Neural progenitor cell (in vitro differentiated cells): ENCODE measurements around the gene PCSK1N. TPM values are rescaled to one million over a fixed set of nuclear protein-coding genes. Genes with fewer than 3 reads are reported as not detected.
A peak's percentile ranks its signal among the peaks of the same experiment; 100 is the strongest.

ENCODE experiments used
- DNase-seq: peaks from one replicate; pipeline ENCODE4 v3.0.0-alpha.2; 2016; ENCODE audit warnings: low spot score
- H2AFZ ChIP-seq: fragments of 200-600 bp; sonication (generic); replicated peaks from 2 replicates; pipeline ENCODE4 v1.6.1; 2016; ENCODE audit warnings: antibody characterized with exemption
- H3F3A ChIP-seq: fragments of 200-600 bp; sonication (generic); 2 replicates; pipeline ENCODE4 v1.6.1; 2016; ENCODE audit warnings: antibody characterized with exemption, low read depth
- H3K27ac ChIP-seq: fragments of 200-600 bp; sonication (generic); 2 replicates; pipeline ENCODE4 v1.5.1; 2016; ENCODE audit warnings: mild to moderate bottlenecking
- H3K27me3 ChIP-seq: fragments of 200-600 bp; sonication (generic); 2 replicates; pipeline ENCODE4 v1.6.1; 2016; ENCODE audit warnings: mild to moderate bottlenecking, moderate library complexity
- H3K36me3 ChIP-seq: fragments of 200-600 bp; sonication (generic); 2 replicates; pipeline ENCODE4 v1.5.1; 2016
- H3K4me1 ChIP-seq: fragments of 200-600 bp; sonication (generic); 2 replicates; pipeline ENCODE4 v1.6.1; 2016; ENCODE audit warnings: mixed run types
- H3K4me2 ChIP-seq: fragments of 200-600 bp; sonication (generic); 2 replicates; pipeline ENCODE4 v1.6.1; 2016
- H3K4me3 ChIP-seq: fragments of 200-600 bp; sonication (generic); 2 replicates; pipeline ENCODE4 v1.5.1; 2016
- H3K79me2 ChIP-seq: fragments of 200-600 bp; sonication (generic); 2 replicates; pipeline ENCODE4 v1.6.1; 2016; ENCODE audit warnings: low read depth
- H3K9ac ChIP-seq: fragments of 200-600 bp; sonication (generic); 2 replicates; pipeline ENCODE4 v1.6.1; 2016
- H3K9me3 ChIP-seq: fragments of 200-600 bp; sonication (generic); 2 replicates; pipeline ENCODE4 v1.5.1; 2016; ENCODE audit warnings: low read depth
- H4K20me1 ChIP-seq: fragments of 200-600 bp; sonication (generic); 2 replicates; pipeline ENCODE4 v1.6.1; 2016; ENCODE audit warnings: low read depth
- H3K27ac Mint-ChIP-seq: 3 replicates; pipeline ENCODE4 v1.8.0; 2021; ENCODE audit warnings: mixed read lengths
- H3K27me3 Mint-ChIP-seq: 2 replicates; pipeline ENCODE4 v1.8.0; 2022; ENCODE audit warnings: low read depth, mild to moderate bottlenecking, inconsistent platforms, moderate library complexity, mixed read lengths; ENCODE audit not compliant: insufficient read depth
- H3K36me3 Mint-ChIP-seq: 3 replicates; pipeline ENCODE4 v1.8.0; 2021; ENCODE audit warnings: mixed read lengths
- H3K4me1 Mint-ChIP-seq: 3 replicates; pipeline ENCODE4 v1.8.0; 2021; ENCODE audit warnings: mixed read lengths
- H3K4me3 Mint-ChIP-seq: 3 replicates; pipeline ENCODE4 v1.8.0; 2021; ENCODE audit warnings: mild to moderate bottlenecking, moderate library complexity, mixed read lengths
- H3K9me3 Mint-ChIP-seq: 3 replicates; pipeline ENCODE4 v1.8.0; 2020; ENCODE audit warnings: mixed read lengths
- EZH2 ChIP-seq: fragments of 200-600 bp; sonication (generic); IDR thresholded peaks from 2 replicates; pipeline ENCODE4 v1.6.1; 2017; ENCODE audit warnings: antibody characterized with exemption, mild to moderate bottlenecking, moderate library complexity
- EZH2phosphoT487 ChIP-seq: fragments of 200-600 bp; sonication (generic); IDR thresholded peaks from 2 replicates; pipeline ENCODE4 v1.6.1; 2017; ENCODE audit warnings: antibody characterized with exemption
- total RNA-seq: library from RNA; depleted of rRNA; stranded (reverse); fragments of >200 nt; gene quantifications from 2 replicates; pipeline ENCODE4 v1.2.3, GENCODE V29; 2015; ENCODE audit warnings: low replicate concordance
- TF ChIP-seq, protein P1 (sequence below): fragments of 200-600 bp; sonication (generic); IDR thresholded peaks from 2 replicates; pipeline ENCODE4 v1.5.1; 2017; ENCODE audit warnings: antibody characterized with exemption, mild to moderate bottlenecking

The PCSK1N gene
- total RNA-seq, 1 donor from 2014 or later = not detected

DNA sequence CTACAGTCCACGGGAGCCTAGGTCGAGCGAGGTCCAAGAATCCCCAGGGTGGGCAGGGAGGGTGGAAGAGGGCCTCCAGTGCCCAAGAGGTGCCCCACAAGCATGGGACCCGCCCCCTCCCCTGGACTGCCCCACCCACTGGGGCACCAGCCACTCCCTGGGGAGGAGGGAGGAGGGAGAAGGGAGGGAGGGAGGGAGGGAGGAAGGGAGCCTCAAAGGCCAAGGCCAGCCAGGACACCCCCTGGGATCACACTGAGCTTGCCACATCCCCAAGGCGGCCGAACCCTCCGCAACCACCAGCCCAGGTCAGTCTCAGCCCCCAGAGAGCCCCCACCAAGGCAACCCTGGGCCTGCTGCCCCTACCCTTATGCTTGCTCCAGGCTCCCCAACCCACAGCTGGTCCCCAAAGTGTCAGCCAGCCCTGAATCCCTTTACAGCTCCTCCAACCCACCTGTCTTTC, 49.0 kb downstream of the PCSK1N start, which contains the start of gene GATA1:
Gene GATA1, plus strand, starts transcription at position 250 of the 460 bp plus-strand sequence. CDS start 4,520 bp downstream, outside the sequence.
- Mint-ChIP-seq H3K27ac (peak within 1 kb of the TSS; percentile 5), H3K9me3 (peaks cover 12% of the 10 kb centered on the region), H3K36me3 (no peaks in the 10 kb centered on the region), H3K27me3 (peaks cover 6% of the 10 kb centered on the region), H3K4me3 (no peak within 1 kb of the TSS), H3K4me1 (no peaks in the 10 kb centered on the region)
- TF ChIP-seq, protein P1, sequence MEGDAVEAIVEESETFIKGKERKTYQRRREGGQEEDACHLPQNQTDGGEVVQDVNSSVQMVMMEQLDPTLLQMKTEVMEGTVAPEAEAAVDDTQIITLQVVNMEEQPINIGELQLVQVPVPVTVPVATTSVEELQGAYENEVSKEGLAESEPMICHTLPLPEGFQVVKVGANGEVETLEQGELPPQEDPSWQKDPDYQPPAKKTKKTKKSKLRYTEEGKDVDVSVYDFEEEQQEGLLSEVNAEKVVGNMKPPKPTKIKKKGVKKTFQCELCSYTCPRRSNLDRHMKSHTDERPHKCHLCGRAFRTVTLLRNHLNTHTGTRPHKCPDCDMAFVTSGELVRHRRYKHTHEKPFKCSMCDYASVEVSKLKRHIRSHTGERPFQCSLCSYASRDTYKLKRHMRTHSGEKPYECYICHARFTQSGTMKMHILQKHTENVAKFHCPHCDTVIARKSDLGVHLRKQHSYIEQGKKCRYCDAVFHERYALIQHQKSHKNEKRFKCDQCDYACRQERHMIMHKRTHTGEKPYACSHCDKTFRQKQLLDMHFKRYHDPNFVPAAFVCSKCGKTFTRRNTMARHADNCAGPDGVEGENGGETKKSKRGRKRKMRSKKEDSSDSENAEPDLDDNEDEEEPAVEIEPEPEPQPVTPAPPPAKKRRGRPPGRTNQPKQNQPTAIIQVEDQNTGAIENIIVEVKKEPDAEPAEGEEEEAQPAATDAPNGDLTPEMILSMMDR = no peak
- TF ChIP-seq EZH2 (no peak), EZH2phosphoT487 (no peak)
- no peaks in the 10 kb centered on the region for H3K36me3 ChIP-seq
- no peak within 1 kb of the TSS for H3K9ac ChIP-seq
- no peak within 1 kb of the TSS for H3K4me2 ChIP-seq
- no peak for DNase-seq
- no peaks in the 10 kb centered on the region for H3K79me2 ChIP-seq
- H3K27me3 ChIP-seq = no peaks in the 10 kb centered on the region
- H4K20me1 ChIP-seq = no peaks in the 10 kb centered on the region
- no peaks in the 10 kb centered on the region for H3K9me3 ChIP-seq
- no peak within 1 kb of the TSS for H3K27ac ChIP-seq
- H3K4me3 ChIP-seq = no peak within 1 kb of the TSS
- H2AFZ ChIP-seq = no peak within 1 kb of the TSS
- no peaks in the 10 kb centered on the region for H3K4me1 ChIP-seq
- no peaks in the 10 kb centered on the region for H3F3A ChIP-seq

DNA sequence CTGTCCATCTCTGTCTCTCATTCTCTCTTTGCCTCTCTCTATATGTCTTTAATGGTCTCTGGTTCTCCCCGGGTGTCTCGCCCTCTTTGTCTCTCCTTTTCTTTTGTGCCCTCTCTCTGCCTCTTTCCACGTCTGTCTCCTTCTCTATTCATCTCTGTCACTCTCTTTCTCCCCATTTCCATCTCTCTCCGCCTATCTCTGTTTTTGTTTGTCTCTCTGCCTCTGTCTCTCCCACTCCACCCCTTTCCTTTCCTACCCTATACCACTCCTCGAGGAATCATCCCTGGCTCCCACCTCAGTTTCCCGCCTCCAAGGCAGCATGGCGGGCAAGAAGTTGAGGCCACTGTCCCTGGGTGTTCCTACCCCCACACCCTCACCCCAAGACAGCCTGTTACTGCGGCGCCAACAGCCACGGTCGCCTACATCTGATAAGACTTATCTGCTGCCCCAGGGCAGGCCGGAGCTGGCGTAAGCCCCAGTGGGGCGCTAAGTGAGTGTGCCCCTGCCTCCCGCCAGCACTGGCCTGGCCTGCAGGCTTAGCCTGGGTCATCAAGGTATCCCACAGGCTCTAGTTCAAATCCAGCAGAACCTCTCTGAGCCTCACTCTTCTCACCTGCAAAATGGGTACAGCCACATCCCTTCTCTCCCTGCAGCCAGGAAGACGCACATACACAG, 49.7 kb downstream of the PCSK1N start:
- no peak overlapping the region for H3K27ac Mint-ChIP-seq
- Histone ChIP-seq H3K79me2 (no peaks in the 10 kb centered on the region), H3K36me3 (no peaks in the 10 kb centered on the region), H3K9ac (no peak overlapping the region), H3K4me2 (no peak overlapping the region), H3K27ac (no peak overlapping the region), H2AFZ (no peak overlapping the region), H3K27me3 (no peaks in the 10 kb centered on the region), H3F3A (no peaks in the 10 kb centered on the region), H3K4me3 (no peak overlapping the region), H3K9me3 (no peaks in the 10 kb centered on the region), H3K4me1 (no peaks in the 10 kb centered on the region), H4K20me1 (no peaks in the 10 kb centered on the region)
- no peak overlapping the region for H3K4me3 Mint-ChIP-seq
- peaks cover 6% of the 10 kb centered on the region for H3K27me3 Mint-ChIP-seq
- peaks cover 12% of the 10 kb centered on the region for H3K9me3 Mint-ChIP-seq
- H3K4me1 Mint-ChIP-seq = no peaks in the 10 kb centered on the region
- no peaks in the 10 kb centered on the region for H3K36me3 Mint-ChIP-seq
- TF ChIP-seq, protein P1 = no peak
- no peak for TF ChIP-seq EZH2phosphoT487
- no peak for TF ChIP-seq EZH2
- DNase-seq = no peak

DNA sequence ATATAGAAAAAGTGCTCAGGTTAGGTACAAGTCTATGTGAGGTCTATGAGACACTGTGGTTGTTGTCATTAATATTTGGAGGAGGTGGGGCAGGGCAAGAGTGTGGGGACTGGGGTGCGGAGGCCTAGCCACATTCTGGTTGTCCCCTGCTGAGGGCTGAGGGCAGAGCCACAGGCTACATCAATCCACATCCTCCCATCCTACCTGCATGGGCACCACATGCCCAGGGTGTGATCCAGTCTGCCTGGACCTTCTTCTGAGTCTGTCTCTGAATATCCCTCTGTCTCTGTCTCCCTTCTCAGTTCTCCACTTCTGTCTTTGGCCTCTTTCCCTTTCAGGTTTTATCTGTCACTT, 50.2 kb downstream of the PCSK1N start:
- H2AFZ ChIP-seq = no peak overlapping the region
- H3K4me2 ChIP-seq = no peak overlapping the region
- no peaks in the 10 kb centered on the region for H3K36me3 ChIP-seq
- no peak overlapping the region for H3K27ac Mint-ChIP-seq
- no peaks in the 10 kb centered on the region for H4K20me1 ChIP-seq
- H3K79me2 ChIP-seq = no peaks in the 10 kb centered on the region
- H3K4me1 Mint-ChIP-seq = no peaks in the 10 kb centered on the region
- H3K9ac ChIP-seq = no peak overlapping the region
- no peaks in the 10 kb centered on the region for H3K27me3 ChIP-seq
- H3K27me3 Mint-ChIP-seq = peaks cover 8% of the 10 kb centered on the region
- H3F3A ChIP-seq = no peaks in the 10 kb centered on the region
- peaks cover 12% of the 10 kb centered on the region for H3K9me3 Mint-ChIP-seq
- no peaks in the 10 kb centered on the region for H3K36me3 Mint-ChIP-seq
- no peaks in the 10 kb centered on the region for H3K4me1 ChIP-seq
- H3K9me3 ChIP-seq = no peaks in the 10 kb centered on the region
- H3K4me3 ChIP-seq = no peak overlapping the region
- H3K4me3 Mint-ChIP-seq = no peak overlapping the region
- no peak for DNase-seq
- no peak overlapping the region for H3K27ac ChIP-seq
- TF ChIP-seq, protein P1 = no peak
- no peak for TF ChIP-seq EZH2phosphoT487
- no peak for TF ChIP-seq EZH2
